HCT116 (cell line): Measurements from ENCODE around the gene CENPP. TPM values are rescaled to one million over a fixed set of nuclear protein-coding genes. Genes with fewer than 3 reads are reported as not detected.

Experiments
- ATAC-seq: fragments of 200-7000 bp; cut with Tn5 transposase; 2 replicates; pipeline ENCODE4 v1.9.1; 2020; ENCODE audit warnings: mild to moderate bottlenecking, moderate library complexity
- BruUV-seq: library from RNA; stranded (reverse); fragments of 400-500 nt; replicated peaks from 2 replicates; lab custom pipeline; 2021; lab: Mats Ljungman, UMichigan
- CTCF ChIA-PET: fragments of 300-600 bp; sonication (Branson Sonifier 250); formaldehyde crosslinking; loops from one replicate; lab custom pipeline; 2021; ENCODE audit warnings: antibody characterized with exemption; lab: Charles Lee
- POLR2A ChIA-PET: fragments of 300-600, 350-600 bp; sonication (Branson Sonifier 250); formaldehyde crosslinking; loops from one replicate; lab custom pipeline; 2021; ENCODE audit warnings: antibody characterized with exemption; lab: Charles Lee
- RAD21 ChIA-PET, 2 experiments: fragments of 300-600 bp; sonication (Branson Sonifier 250); formaldehyde crosslinking; loops; one replicate each; lab custom pipeline; 2023; ENCODE audit warnings: low total read pairs in 2 of 2; ENCODE audit not compliant: uncharacterized antibody in 2 of 2, unreplicated experiment in 2 of 2, low non-redundant PET in 1 of 2; lab: Charles Lee
- DNase-seq: peaks from one replicate; pipeline ENCODE4 v3.0.0-alpha.2; 2010; ENCODE audit warnings: low read depth, low spot score
- H2AFZ ChIP-seq: fragments of 200-600 bp; shearing (Covaris generic), sonication (generic); 2 replicates; pipeline ENCODE4 v1.6.1; 2017; ENCODE audit warnings: low read depth, mixed run types, mixed read lengths, antibody characterized with exemption, low read length; ENCODE audit not compliant: poor library complexity, severe bottlenecking
- H3K27ac ChIP-seq: 2 replicates; pipeline ENCODE4 v1.5.1; 2012; ENCODE audit warnings: low read depth, low read length
- H3K27me3 ChIP-seq: fragments of 200-600 bp; sonication (generic); 2 replicates; pipeline ENCODE4 v1.6.1; 2016; ENCODE audit warnings: mixed run types, low read length, mixed read lengths; ENCODE audit not compliant: insufficient read depth
- H3K36me3 ChIP-seq, 2 experiments: fragments of 200-500 bp in 1 of 2; fragments of 200-600 bp in 1 of 2; sonication (Bioruptor generic) in 1 of 2; sonication (generic) in 1 of 2; 2 replicates each; pipeline versions ENCODE4 v1.5.1 to v1.6.1; 2014 to 2016; ENCODE audit warnings: low read length in 2 of 2, inconsistent platforms in 1 of 2, mixed read lengths in 1 of 2, mixed run types in 1 of 2; ENCODE audit not compliant: insufficient read depth in 2 of 2, control insufficient read depth in 1 of 2
- H3K4me1 ChIP-seq, 2 experiments: fragments of 200-600 bp in 1 of 2; sonication (generic) in 1 of 2; 2 replicates each; pipeline versions ENCODE4 v1.5.1 to v1.6.1; 2012 to 2017; ENCODE audit warnings: low read length in 2 of 2, inconsistent platforms in 1 of 2, mild to moderate bottlenecking in 1 of 2, mixed read lengths in 1 of 2, mixed run types in 1 of 2, moderate library complexity in 1 of 2; ENCODE audit not compliant: insufficient read depth in 2 of 2, control insufficient read depth in 1 of 2
- H3K4me2 ChIP-seq: fragments of 200-600 bp; sonication (generic); 2 replicates; pipeline ENCODE4 v1.6.1; 2017; ENCODE audit warnings: mixed run types, low read length, mixed read lengths
- H3K4me3 ChIP-seq, 2 experiments: fragments of 200-600 bp in 1 of 2; sonication (generic) in 1 of 2; replicated peaks in 1 of 2; 2 replicates each; pipeline ENCODE4 v1.5.1; 2011 to 2016; ENCODE audit warnings: low read length in 2 of 2, control low read depth in 1 of 2, low read depth in 1 of 2, mild to moderate bottlenecking in 1 of 2, mixed read lengths in 1 of 2, mixed run types in 1 of 2
- H3K79me2 ChIP-seq: fragments of 200-600 bp; sonication (generic); 2 replicates; pipeline ENCODE4 v1.6.1; 2017; ENCODE audit warnings: mild to moderate bottlenecking, mixed run types, low read length, moderate library complexity, mixed read lengths; ENCODE audit not compliant: insufficient read depth
- H3K9ac ChIP-seq: fragments of 200-600 bp; sonication (generic); 2 replicates; pipeline ENCODE4 v1.6.1; 2016; ENCODE audit warnings: low read length, mixed read lengths
- H3K9me2 ChIP-seq: fragments of 200-600 bp; sonication (generic), shearing (Covaris generic); 2 replicates; pipeline ENCODE4 v1.6.1; 2017; ENCODE audit warnings: mixed run types, mild to moderate bottlenecking, moderate library complexity; ENCODE audit not compliant: insufficient read depth
- H3K9me3 ChIP-seq, 2 experiments: fragments of 200-500 bp in 1 of 2; fragments of 200-600 bp in 1 of 2; sonication (Bioruptor generic) in 1 of 2; sonication (generic) in 1 of 2; 2 replicates each; pipeline ENCODE4 v1.6.1; 2014 to 2017; ENCODE audit warnings: low read length in 2 of 2, mixed read lengths in 2 of 2, inconsistent platforms in 1 of 2, low read depth in 1 of 2, mild to moderate bottlenecking in 1 of 2, mixed run types in 1 of 2, moderate library complexity in 1 of 2; ENCODE audit not compliant: control insufficient read depth in 1 of 2, insufficient read depth in 1 of 2
- H4K20me1 ChIP-seq: fragments of 200-600 bp; sonication (generic), shearing (Covaris generic); 2 replicates; pipeline ENCODE4 v1.6.1; 2017; ENCODE audit warnings: mixed run types, mild to moderate bottlenecking, moderate library complexity; ENCODE audit not compliant: insufficient read depth
- EZH2 ChIP-seq: fragments of 200-600 bp; sonication (generic); IDR thresholded peaks from 2 replicates; pipeline ENCODE4 v1.6.1; 2017; ENCODE audit warnings: antibody characterized with exemption, mixed run types
- EZH2phosphoT487 ChIP-seq: fragments of 200-600 bp; IDR thresholded peaks from 2 replicates; pipeline ENCODE4 v1.6.1; 2018; ENCODE audit warnings: antibody characterized with exemption, borderline replicate concordance
- FOSL1 ChIP-seq: IDR thresholded peaks from 2 replicates; pipeline ENCODE4 v1.6.1; 2012; ENCODE audit warnings: low read depth
- POLR2AphosphoS5 ChIP-seq: IDR thresholded peaks from 2 replicates; pipeline ENCODE4 v1.6.1; 2011; ENCODE audit warnings: mild to moderate bottlenecking, low read depth, low read length, moderate library complexity
- REST ChIP-seq: IDR thresholded peaks from 2 replicates; pipeline ENCODE4 v1.6.1; 2012; ENCODE audit warnings: low read depth
- SIN3A ChIP-seq: IDR thresholded peaks from 2 replicates; pipeline ENCODE4 v1.6.1; 2012; ENCODE audit warnings: low read depth
- SP1 ChIP-seq: IDR thresholded peaks from 2 replicates; pipeline ENCODE4 v1.6.1; 2012; ENCODE audit warnings: low read depth
- TCF7L2 ChIP-seq: IDR thresholded peaks from 2 replicates; pipeline ENCODE4 v1.7.0; 2011; ENCODE audit warnings: borderline replicate concordance, inconsistent platforms; ENCODE audit not compliant: insufficient read depth, insufficient read length; ENCODE audit errors: extremely low read depth
- YY1 ChIP-seq: IDR thresholded peaks from 2 replicates; pipeline ENCODE4 v1.6.1; 2011; ENCODE audit warnings: low read length, low read depth, moderate library complexity, mild to moderate bottlenecking; ENCODE audit not compliant: insufficient replicate concordance; ENCODE audit errors: extremely low read depth
- intact Hi-C: fragments of 100-400 bp; cut with micrococcal nuclease; formaldehyde crosslinking; loops from 2 replicates; pipeline ENCODE4 v1.10.0; 2022
- total RNA-seq: library from RNA; stranded (reverse); gene quantifications from one replicate; pipeline ENCODE4 v1.2.1, GENCODE V29; 2021; ENCODE audit not compliant: unreplicated experiment

The CENPP gene
- total RNA-seq, 1 experiment from 2014 or later: 7.0 TPM

- TF ChIP-seq POLR2AphosphoS5: no peak
These were observed 279.5 kb downstream of the CENPP start (continued) for GRCh38 chr9:92605224-92605623.

- H2AFZ ChIP-seq: no peak overlapping the region
- ATAC-seq: no peak
- no TSS peak for BruUV-seq
- ChIA-PET RAD21 (no interaction called here), CTCF (no interaction called here), POLR2A (no interaction called here)
- no peak for DNase-seq
- H3K9ac ChIP-seq: no peak overlapping the region
- no peaks in the 10 kb centered on the region for H3K4me1 ChIP-seq
- no peaks in the 10 kb centered on the region for H3K9me2 ChIP-seq
- H4K20me1 ChIP-seq: no peaks in the 10 kb centered on the region
- H3K9me3 ChIP-seq: no peaks in the 10 kb centered on the region
- H3K4me2 ChIP-seq: no peak overlapping the region
- H3K27me3 ChIP-seq: no peaks in the 10 kb centered on the region
- no peak for TF ChIP-seq TCF7L2
- TF ChIP-seq YY1: no peak
- no peak for TF ChIP-seq EZH2
- H3K4me3 ChIP-seq: no peak overlapping the region
- H3K36me3 ChIP-seq: no peaks in the 10 kb centered on the region
- intact Hi-C loops: no loop called here
- H3K27ac ChIP-seq: no peak overlapping the region
- H3K79me2 ChIP-seq: no peaks in the 10 kb centered on the region
These were observed 281.3 kb downstream of the CENPP start for GRCh38 chr9:92607088-92607487.

- intact Hi-C loops: no loop called here
- no peak for TF ChIP-seq SIN3A
- TF ChIP-seq FOSL1: no peak
- no peak for TF ChIP-seq EZH2phosphoT487
- TF ChIP-seq TCF7L2: no peak
- no peak for TF ChIP-seq SP1
- no peak for TF ChIP-seq REST
- ChIA-PET CTCF (no interaction called here), POLR2A (no interaction called here), RAD21 (no interaction called here)
- Histone ChIP-seq H3K4me2 (no peak overlapping the region), H3K79me2 (no peaks in the 10 kb centered on the region), H3K4me3 (no peak overlapping the region), H3K27ac (no peak overlapping the region), H3K9me2 (no peaks in the 10 kb centered on the region), H3K9me3 (no peaks in the 10 kb centered on the region), H4K20me1 (no peaks in the 10 kb centered on the region), H3K27me3 (no peaks in the 10 kb centered on the region), H2AFZ (no peak overlapping the region), H3K4me1 (no peaks in the 10 kb centered on the region), H3K36me3 (no peaks in the 10 kb centered on the region; a peak in 1 of 4 replicates), H3K9ac (no peak overlapping the region)
- no TSS peak for BruUV-seq
- no peak for ATAC-seq
- no peak for DNase-seq
These were observed 282.0 kb downstream of the CENPP start for GRCh38 chr9:92607773-92608172.
